ENCODE results near the gene CCL1.

GRCh38 chr17:34377078-34377823 lies 14.2 kb upstream of the CCL1 start:
- no peak for TF ChIP-seq RBBP5 (conservative IDR thresholded peaks at IDR 0.05)
- TF ChIP-seq TCF12 (IDR thresholded peaks at IDR 0.05; ENCODE audit: low read depth, low read length), result no peak
- TF ChIP-seq CTCF (IDR thresholded peaks at IDR 0.05 in 2 of 3, conservative IDR thresholded peaks at IDR 0.05 in 1 of 3; ENCODE audit: control insufficient read depth in 2 of 3, extremely low read depth in 1 of 3, insufficient read depth in 1 of 3, low read depth in 3 of 3, low read length in 3 of 3), result no peak
- TF ChIP-seq ZNF592 (IDR thresholded peaks at IDR 0.05), result no peak
- no peak for TF ChIP-seq ZBTB33 (IDR thresholded peaks at IDR 0.05)

Measured in GM12878 (cell line).